HEK293 (cell line): ENCODE results near the gene ZFP3.

Experiments used
- CTCF ChIA-PET: fragments of 350-600 bp; formaldehyde crosslinking; extraction: SDS; loops from one replicate; lab custom pipeline; 2021; ENCODE audit warnings: antibody characterized with exemption; lab: Yijun Ruan, JAX
- POLR2A ChIA-PET: fragments of 300-600 bp; formaldehyde crosslinking; extraction: SDS; loops from one replicate; lab custom pipeline; 2020; ENCODE audit warnings: antibody characterized with exemption, inconsistent platforms; lab: Yijun Ruan, JAX
- H3K27ac ChIP-seq: fragments of 200-500 bp; sonication (Bioruptor generic); 2 replicates; pipeline ENCODE4 v1.5.1; 2014; ENCODE audit warnings: low read depth, low read length, control low read depth, inconsistent platforms; ENCODE audit errors: extremely low read depth
- H3K36me3 ChIP-seq, 2 experiments: fragments of 200-500 bp in 1 of 2; sonication (Bioruptor generic) in 1 of 2; 1 replicate in 1 of 2; 2 replicates in 1 of 2; pipeline ENCODE4 v1.5.1; 2014 to 2017; ENCODE audit warnings: inconsistent platforms in 2 of 2, low read length in 2 of 2; ENCODE audit not compliant: control insufficient read depth in 2 of 2, insufficient read depth in 1 of 2
- H3K4me1 ChIP-seq: fragments of 200-500 bp; sonication (Bioruptor generic); 2 replicates; pipeline ENCODE4 v1.5.1; 2014; ENCODE audit warnings: mild to moderate bottlenecking, low read length, inconsistent platforms; ENCODE audit not compliant: control insufficient read depth, insufficient read depth
- H3K4me3 ChIP-seq: 2 replicates; pipeline ENCODE4 v1.5.1; 2011; ENCODE audit warnings: low read depth, mild to moderate bottlenecking, control low read depth, low read length, moderate library complexity
- H3K9me3 ChIP-seq: fragments of 200-500 bp; sonication (Bioruptor generic); 2 replicates; pipeline ENCODE4 v1.5.1; 2014; ENCODE audit warnings: low read depth, low read length, inconsistent platforms; ENCODE audit not compliant: control insufficient read depth, insufficient read depth
- HOXC10 ChIP-seq: sonication (generic); formaldehyde crosslinking; IDR thresholded peaks from 2 replicates; pipeline ENCODE4 v1.8.1; 2023; ENCODE audit warnings: mild to moderate bottlenecking, missing genetic modification reagents
- PRDM1 ChIP-seq: fragments of 450-650 bp; formaldehyde crosslinking; IDR thresholded peaks from 2 replicates; pipeline ENCODE4; 2016; ENCODE audit warnings: missing biosample characterization, missing genetic modification characterization
- SALL2 ChIP-seq: fragments of 450-650 bp; formaldehyde crosslinking; IDR thresholded peaks from 2 replicates; pipeline ENCODE4 v1.5.0; 2017; ENCODE audit warnings: missing biosample characterization, mild to moderate bottlenecking, missing genetic modification characterization, borderline replicate concordance
- ZFHX2 ChIP-seq: fragments of 450-650 bp; formaldehyde crosslinking; conservative IDR thresholded peaks from 2 replicates; pipeline ENCODE4 v1.5.1; 2016; ENCODE audit warnings: missing biosample characterization, missing genetic modification characterization
- ZNF112 ChIP-seq: fragments of 450-650 bp; formaldehyde crosslinking; IDR thresholded peaks from 2 replicates; pipeline ENCODE4 v1.5.0; 2017; ENCODE audit warnings: missing biosample characterization, missing genetic modification characterization
- ZNF121 ChIP-seq: fragments of 450-650 bp; formaldehyde crosslinking; IDR thresholded peaks from 2 replicates; pipeline ENCODE4 v1.5.1; 2016; ENCODE audit warnings: missing biosample characterization, missing genetic modification characterization
- ZNF146 ChIP-seq: fragments of 450-650 bp; formaldehyde crosslinking; IDR thresholded peaks from 2 replicates; pipeline ENCODE4 v1.5.1; 2016; ENCODE audit warnings: missing biosample characterization, missing genetic modification characterization
- ZNF148 ChIP-seq: fragments of 450-650 bp; formaldehyde crosslinking; IDR thresholded peaks from 2 replicates; pipeline ENCODE4 v1.5.0; 2017; ENCODE audit warnings: missing biosample characterization, missing genetic modification characterization, borderline replicate concordance
- ZNF155 ChIP-seq: fragments of 450-650 bp; formaldehyde crosslinking; IDR thresholded peaks from 2 replicates; pipeline ENCODE4 v1.5.1; 2016; ENCODE audit warnings: missing biosample characterization, missing genetic modification characterization
- ZNF184 ChIP-seq: fragments of 450-650 bp; IDR thresholded peaks from 2 replicates; pipeline ENCODE4 v1.5.1; 2018; ENCODE audit warnings: missing biosample characterization, mild to moderate bottlenecking, missing genetic modification characterization
- ZNF266 ChIP-seq: fragments of 450-650 bp; formaldehyde crosslinking; IDR thresholded peaks from 2 replicates; pipeline ENCODE4 v1.5.1; 2016; ENCODE audit warnings: missing biosample characterization, missing genetic modification characterization, low read depth
- ZNF341 ChIP-seq: fragments of 450-650 bp; formaldehyde crosslinking; IDR thresholded peaks from 2 replicates; pipeline ENCODE4; 2016; ENCODE audit warnings: low read depth, missing biosample characterization, missing genetic modification characterization
- ZNF354C ChIP-seq: fragments of 450-650 bp; formaldehyde crosslinking; IDR thresholded peaks from 2 replicates; pipeline ENCODE4 v1.5.1; 2016; ENCODE audit warnings: missing biosample characterization, missing genetic modification characterization, low read depth, borderline replicate concordance
- ZNF473 ChIP-seq: fragments of 450-650 bp; formaldehyde crosslinking; IDR thresholded peaks from 2 replicates; pipeline ENCODE4 v1.5.1; 2017; ENCODE audit warnings: missing biosample characterization, missing genetic modification characterization
- ZNF521 ChIP-seq: fragments of 450-650 bp; formaldehyde crosslinking; IDR thresholded peaks from 2 replicates; pipeline ENCODE4 v1.5.1; 2017; ENCODE audit warnings: missing biosample characterization, mild to moderate bottlenecking, missing genetic modification characterization
- ZNF654 ChIP-seq: fragments of 450-650 bp; formaldehyde crosslinking; IDR thresholded peaks from 2 replicates; pipeline ENCODE4 v1.5.1; 2016; ENCODE audit warnings: low read depth, missing biosample characterization, missing genetic modification characterization
- ZNF660 ChIP-seq: fragments of 450-650 bp; IDR thresholded peaks from 2 replicates; pipeline ENCODE4 v1.5.1; 2018; ENCODE audit warnings: missing biosample characterization, mild to moderate bottlenecking, missing genetic modification characterization
- ZNF76 ChIP-seq: fragments of 450-650 bp; formaldehyde crosslinking; IDR thresholded peaks from 2 replicates; pipeline ENCODE4; 2016; ENCODE audit warnings: low read depth, missing biosample characterization, missing genetic modification characterization, borderline replicate concordance
- ZNF768 ChIP-seq: fragments of 450-650 bp; formaldehyde crosslinking; IDR thresholded peaks from 2 replicates; pipeline ENCODE4 v1.5.1; 2018; ENCODE audit warnings: missing biosample characterization, mild to moderate bottlenecking, missing genetic modification characterization
- TF ChIP-seq, protein P1 (sequence below): IDR thresholded peaks from 2 replicates; pipeline ENCODE4 v1.6.1; 2011; ENCODE audit warnings: mild to moderate bottlenecking, low read depth, low read length, borderline replicate concordance
- TF ChIP-seq, protein P2 (sequence below): fragments of 450-650 bp; formaldehyde crosslinking; IDR thresholded peaks from 2 replicates; pipeline ENCODE4 v1.5.1; 2016; ENCODE audit warnings: missing biosample characterization, missing genetic modification characterization
- TF ChIP-seq, protein P3 (sequence below): fragments of 450-650 bp; formaldehyde crosslinking; IDR thresholded peaks from 2 replicates; pipeline ENCODE4 v1.5.1; 2016; ENCODE audit warnings: missing biosample characterization, missing genetic modification characterization, low read depth
- TF ChIP-seq, protein P4 (sequence below): fragments of 450-650 bp; formaldehyde crosslinking; IDR thresholded peaks from 2 replicates; pipeline ENCODE4 v1.5.1; 2017; ENCODE audit warnings: missing biosample characterization, mild to moderate bottlenecking, missing genetic modification characterization, moderate library complexity
- TF ChIP-seq, protein P5 (sequence below): fragments of 450-650 bp; formaldehyde crosslinking; IDR thresholded peaks from 2 replicates; pipeline ENCODE4 v1.5.1; 2017; ENCODE audit warnings: missing biosample characterization, missing genetic modification characterization

ZFP3 gene

GRCh38 chr17:5034651-5035050, 43.6 kb upstream of the ZFP3 start (continued):
- no peak for TF ChIP-seq ZNF148 (tag by site-specific recombination)
- TF ChIP-seq ZNF146 (tag by site-specific recombination), result no peak
- no peak for TF ChIP-seq ZNF660 (tag by site-specific recombination)
- TF ChIP-seq, protein P1, sequence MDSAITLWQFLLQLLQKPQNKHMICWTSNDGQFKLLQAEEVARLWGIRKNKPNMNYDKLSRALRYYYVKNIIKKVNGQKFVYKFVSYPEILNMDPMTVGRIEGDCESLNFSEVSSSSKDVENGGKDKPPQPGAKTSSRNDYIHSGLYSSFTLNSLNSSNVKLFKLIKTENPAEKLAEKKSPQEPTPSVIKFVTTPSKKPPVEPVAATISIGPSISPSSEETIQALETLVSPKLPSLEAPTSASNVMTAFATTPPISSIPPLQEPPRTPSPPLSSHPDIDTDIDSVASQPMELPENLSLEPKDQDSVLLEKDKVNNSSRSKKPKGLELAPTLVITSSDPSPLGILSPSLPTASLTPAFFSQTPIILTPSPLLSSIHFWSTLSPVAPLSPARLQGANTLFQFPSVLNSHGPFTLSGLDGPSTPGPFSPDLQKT, result no peak
- TF ChIP-seq ZNF654 (tag by site-specific recombination), result no peak
- no peak for TF ChIP-seq ZNF112 (tag by site-specific recombination)
- no peak for TF ChIP-seq PRDM1 (tag by site-specific recombination)
- TF ChIP-seq ZNF76 (tag by site-specific recombination), result no peak
- TF ChIP-seq, protein P2, sequence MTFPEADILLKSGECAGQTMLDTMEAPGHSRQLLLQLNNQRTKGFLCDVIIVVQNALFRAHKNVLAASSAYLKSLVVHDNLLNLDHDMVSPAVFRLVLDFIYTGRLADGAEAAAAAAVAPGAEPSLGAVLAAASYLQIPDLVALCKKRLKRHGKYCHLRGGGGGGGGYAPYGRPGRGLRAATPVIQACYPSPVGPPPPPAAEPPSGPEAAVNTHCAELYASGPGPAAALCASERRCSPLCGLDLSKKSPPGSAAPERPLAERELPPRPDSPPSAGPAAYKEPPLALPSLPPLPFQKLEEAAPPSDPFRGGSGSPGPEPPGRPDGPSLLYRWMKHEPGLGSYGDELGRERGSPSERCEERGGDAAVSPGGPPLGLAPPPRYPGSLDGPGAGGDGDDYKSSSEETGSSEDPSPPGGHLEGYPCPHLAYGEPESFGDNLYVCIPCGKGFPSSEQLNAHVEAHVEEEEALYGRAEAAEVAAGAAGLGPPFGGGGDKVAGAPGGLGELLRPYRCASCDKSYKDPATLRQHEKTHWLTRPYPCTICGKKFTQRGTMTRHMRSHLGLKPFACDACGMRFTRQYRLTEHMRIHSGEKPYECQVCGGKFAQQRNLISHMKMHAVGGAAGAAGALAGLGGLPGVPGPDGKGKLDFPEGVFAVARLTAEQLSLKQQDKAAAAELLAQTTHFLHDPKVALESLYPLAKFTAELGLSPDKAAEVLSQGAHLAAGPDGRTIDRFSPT, result no peak
- no peak for TF ChIP-seq ZNF521 (tag by site-specific recombination)
- no peak for TF ChIP-seq ZFHX2 (tag by site-specific recombination)
- TF ChIP-seq ZNF768, result no peak
- TF ChIP-seq ZNF121, result no peak

- TF ChIP-seq ZNF184 (tag by site-specific recombination) (no peak), SALL2 (tag by site-specific recombination) (no peak), HOXC10 (no peak), ZNF473 (tag by site-specific recombination) (no peak), ZNF341 (tag by site-specific recombination) (no peak), ZNF354C (no peak), ZNF155 (tag by site-specific recombination) (no peak), ZNF266 (tag by site-specific recombination) (no peak)
- TF ChIP-seq, protein P3, sequence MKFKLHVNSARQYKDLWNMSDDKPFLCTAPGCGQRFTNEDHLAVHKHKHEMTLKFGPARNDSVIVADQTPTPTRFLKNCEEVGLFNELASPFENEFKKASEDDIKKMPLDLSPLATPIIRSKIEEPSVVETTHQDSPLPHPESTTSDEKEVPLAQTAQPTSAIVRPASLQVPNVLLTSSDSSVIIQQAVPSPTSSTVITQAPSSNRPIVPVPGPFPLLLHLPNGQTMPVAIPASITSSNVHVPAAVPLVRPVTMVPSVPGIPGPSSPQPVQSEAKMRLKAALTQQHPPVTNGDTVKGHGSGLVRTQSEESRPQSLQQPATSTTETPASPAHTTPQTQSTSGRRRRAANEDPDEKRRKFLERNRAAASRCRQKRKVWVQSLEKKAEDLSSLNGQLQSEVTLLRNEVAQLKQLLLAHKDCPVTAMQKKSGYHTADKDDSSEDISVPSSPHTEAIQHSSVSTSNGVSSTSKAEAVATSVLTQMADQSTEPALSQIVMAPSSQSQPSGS (tag by site-specific recombination), result no peak
- TF ChIP-seq, protein P4, sequence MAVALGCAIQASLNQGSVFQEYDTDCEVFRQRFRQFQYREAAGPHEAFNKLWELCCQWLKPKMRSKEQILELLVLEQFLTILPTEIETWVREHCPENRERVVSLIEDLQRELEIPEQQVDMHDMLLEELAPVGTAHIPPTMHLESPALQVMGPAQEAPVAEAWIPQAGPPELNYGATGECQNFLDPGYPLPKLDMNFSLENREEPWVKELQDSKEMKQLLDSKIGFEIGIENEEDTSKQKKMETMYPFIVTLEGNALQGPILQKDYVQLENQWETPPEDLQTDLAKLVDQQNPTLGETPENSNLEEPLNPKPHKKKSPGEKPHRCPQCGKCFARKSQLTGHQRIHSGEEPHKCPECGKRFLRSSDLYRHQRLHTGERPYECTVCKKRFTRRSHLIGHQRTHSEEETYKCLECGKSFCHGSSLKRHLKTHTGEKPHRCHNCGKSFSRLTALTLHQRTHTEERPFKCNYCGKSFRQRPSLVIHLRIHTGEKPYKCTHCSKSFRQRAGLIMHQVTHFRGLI (tag by site-specific recombination), result no peak
- TF ChIP-seq, protein P5, sequence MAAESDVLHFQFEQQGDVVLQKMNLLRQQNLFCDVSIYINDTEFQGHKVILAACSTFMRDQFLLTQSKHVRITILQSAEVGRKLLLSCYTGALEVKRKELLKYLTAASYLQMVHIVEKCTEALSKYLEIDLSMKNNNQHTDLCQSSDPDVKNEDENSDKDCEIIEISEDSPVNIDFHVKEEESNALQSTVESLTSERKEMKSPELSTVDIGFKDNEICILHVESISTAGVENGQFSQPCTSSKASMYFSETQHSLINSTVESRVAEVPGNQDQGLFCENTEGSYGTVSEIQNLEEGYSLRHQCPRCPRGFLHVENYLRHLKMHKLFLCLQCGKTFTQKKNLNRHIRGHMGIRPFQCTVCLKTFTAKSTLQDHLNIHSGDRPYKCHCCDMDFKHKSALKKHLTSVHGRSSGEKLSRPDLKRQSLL (tag by site-specific recombination), result no peak
- no peak within 1 kb of the TSS for H3K4me3 ChIP-seq
- H3K36me3 ChIP-seq, result no peaks in the 10 kb centered on the region
- no peak within 1 kb of the TSS for H3K27ac ChIP-seq
- ChIA-PET POLR2A (interaction anchor here (0.7 to 0.9 kb wide), 2 partner anchors 10 to 31 kb away, joined by 3 to 4 read pairs; no protein-coding TSS in a partner anchor), CTCF (interaction anchor here (0.7 to 1.3 kb wide), 2 partner anchors 27 to 56 kb away, joined by 3 read pairs; no protein-coding TSS in a partner anchor)
- H3K4me1 ChIP-seq, result 0 out of 2 replicates have a peak, but pooled peaks cover 2% of the 10 kb centered on the region
- H3K9me3 ChIP-seq, result no peaks in the 10 kb centered on the region
Measured at GRCh38 chr17:5035315-5035714, 43.0 kb upstream of the ZFP3 start, which contains the start of gene SLC52A1. Gene SLC52A1 (minus strand): TSS chr17:5035426. CDS start chr17:5034606, 820 bp downstream.
